Mesendoderm (in vitro differentiated cells): ENCODE results near the gene VSTM1.

Experiments used
- DNase-seq: peaks from one replicate; pipeline ENCODE4 v3.0.0; 2013
- H2AK5ac ChIP-seq: 2 replicates; pipeline ENCODE4 v1.6.1; 2013; ENCODE audit warnings: low read length, inconsistent platforms
- H2BK120ac ChIP-seq: 2 replicates; pipeline ENCODE4 v1.6.1; 2013; ENCODE audit warnings: low read depth, mild to moderate bottlenecking, low read length, moderate library complexity, mixed read lengths
- H2BK15ac ChIP-seq: replicated peaks from 2 replicates; pipeline ENCODE4 v1.6.1; 2013; ENCODE audit warnings: low read depth, mild to moderate bottlenecking, moderate library complexity
- H2BK5ac ChIP-seq: 2 replicates; pipeline ENCODE4 v1.6.1; 2013; ENCODE audit warnings: low read length, inconsistent platforms
- H3K18ac ChIP-seq: 2 replicates; pipeline ENCODE4 v1.6.1; 2013; ENCODE audit warnings: mild to moderate bottlenecking, low read length, mixed read lengths
- H3K23ac ChIP-seq: one replicate; pipeline ENCODE4 v1.6.1; 2013; ENCODE audit warnings: low read length
- H3K27ac ChIP-seq: 2 replicates; pipeline ENCODE4 v1.5.1; 2013; ENCODE audit warnings: low read depth, mild to moderate bottlenecking, inconsistent platforms, low read length, moderate library complexity
- H3K27me3 ChIP-seq: 2 replicates; pipeline ENCODE4 v1.6.1; 2013; ENCODE audit warnings: low read length, control low read depth, mild to moderate bottlenecking, inconsistent platforms; ENCODE audit not compliant: insufficient read depth, poor library complexity
- H3K36me3 ChIP-seq: 2 replicates; pipeline ENCODE4 v1.6.1; 2013; ENCODE audit warnings: low read length, inconsistent platforms; ENCODE audit not compliant: control insufficient read depth, insufficient read depth
- H3K4ac ChIP-seq: one replicate; pipeline ENCODE4 v1.6.1; 2013; ENCODE audit warnings: low read depth, mild to moderate bottlenecking, low read length, moderate library complexity
- H3K4me1 ChIP-seq: 2 replicates; pipeline ENCODE4 v1.6.1; 2013; ENCODE audit warnings: low read depth, low read length, inconsistent platforms; ENCODE audit not compliant: control insufficient read depth
- H3K4me2 ChIP-seq: 2 replicates; pipeline ENCODE4 v1.6.1; 2013; ENCODE audit warnings: low read length
- H3K4me3 ChIP-seq: 2 replicates; pipeline ENCODE4 v1.5.1; 2013; ENCODE audit warnings: mild to moderate bottlenecking, low read length
- H3K56ac ChIP-seq: one replicate; pipeline ENCODE4 v1.6.1; 2013; ENCODE audit warnings: low read length
- H3K79me1 ChIP-seq: 2 replicates; pipeline ENCODE4 v1.6.1; 2013; ENCODE audit warnings: low read length, inconsistent platforms
- H3K79me2 ChIP-seq: 2 replicates; pipeline ENCODE4 v1.6.1; 2013; ENCODE audit warnings: mild to moderate bottlenecking, low read length; ENCODE audit not compliant: control insufficient read depth, insufficient read depth
- H3K9ac ChIP-seq: 2 replicates; pipeline ENCODE4 v1.6.1; 2013; ENCODE audit warnings: low read length, inconsistent platforms
- H4K5ac ChIP-seq: one replicate; pipeline ENCODE4 v1.6.1; 2013; ENCODE audit warnings: low read length
- H4K8ac ChIP-seq: one replicate; pipeline ENCODE4 v1.6.1; 2013; ENCODE audit warnings: low read depth, mild to moderate bottlenecking, control low read depth, low read length, moderate library complexity
- WGBS: extraction: QIAGEN DNeasy Blood & Tissue Kit; methylation state at CpG from one replicate; pipeline ENCODE4 v1.1.7; 2013; ENCODE audit warnings: low lambda C conversion rate, missing lambda C conversion rate; ENCODE audit not compliant: insufficient coverage; ENCODE audit errors: extremely low coverage; 5-methylcytosine and 5-hydroxymethylcytosine counted together

VSTM1 gene

DNA sequence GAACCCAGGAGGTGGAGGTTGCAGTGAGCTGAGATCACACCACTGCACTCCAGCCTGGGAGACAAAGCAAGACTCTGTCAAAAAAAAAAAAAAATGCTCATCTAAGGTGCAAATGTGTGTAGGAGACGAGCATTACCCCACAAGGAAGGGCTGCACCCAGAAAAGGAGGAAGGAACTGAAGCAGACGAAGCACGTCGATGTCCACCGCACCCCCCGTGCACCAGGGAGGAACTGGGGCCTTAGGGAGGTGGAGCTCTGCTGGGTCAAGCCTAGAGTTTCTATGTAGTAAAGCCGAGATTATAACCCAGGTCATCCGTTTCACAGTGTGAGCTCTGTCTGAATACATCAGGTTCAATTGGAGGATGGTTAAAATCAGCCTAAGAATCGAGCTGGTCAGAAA is 1.1 kb downstream of the VSTM1 start:
- Histone ChIP-seq H2BK5ac (no peak overlapping the region), H3K4me3 (no peak overlapping the region), H4K5ac (no peak overlapping the region), H3K36me3 (no peaks in the 10 kb centered on the region), H3K18ac (no peak overlapping the region), H3K27me3 (no peaks in the 10 kb centered on the region), H2AK5ac (no peak overlapping the region), H3K79me2 (no peaks in the 10 kb centered on the region), H3K27ac (no peak overlapping the region), H3K56ac (no peak overlapping the region), H3K23ac (no peak overlapping the region), H2BK15ac (no peak overlapping the region), H3K9ac (no peak overlapping the region), H2BK120ac (no peak overlapping the region), H4K8ac (no peak overlapping the region), H3K4me2 (no peak overlapping the region), H3K79me1 (no peaks in the 10 kb centered on the region), H3K4me1 (no peaks in the 10 kb centered on the region), H3K4ac (no peak overlapping the region)
- WGBS, result no CpG with 5 or more reads among the region's 9 CpGs
- no peak for DNase-seq

DNA sequence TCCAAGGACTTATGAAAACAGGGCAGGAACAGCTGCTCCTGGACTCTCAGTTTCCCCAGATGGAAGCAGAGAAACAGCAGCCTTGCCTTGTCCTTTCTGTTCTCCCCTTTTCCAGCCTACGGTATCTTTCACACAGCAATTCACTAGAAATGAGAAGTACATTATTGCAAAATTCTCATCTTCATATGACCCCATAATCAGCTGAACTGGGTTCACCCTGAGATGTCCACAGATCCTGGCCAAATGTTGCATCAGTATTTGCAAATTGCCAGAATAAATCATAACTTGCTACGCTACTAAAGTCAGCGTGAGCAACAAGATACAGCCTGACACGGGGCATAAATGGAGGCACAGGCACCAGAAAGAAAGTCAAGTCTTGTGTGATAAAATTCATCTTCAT is 16.1 kb downstream of the VSTM1 start:
- no peak for DNase-seq
- Histone ChIP-seq H3K27ac (no peak overlapping the region), H2BK15ac (no peak overlapping the region), H3K36me3 (no peaks in the 10 kb centered on the region), H3K4me3 (no peak overlapping the region), H2BK120ac (no peak overlapping the region), H3K27me3 (no peaks in the 10 kb centered on the region), H3K4me2 (no peak overlapping the region), H3K79me2 (no peaks in the 10 kb centered on the region), H3K23ac (no peak overlapping the region), H3K9ac (no peak overlapping the region), H3K56ac (no peak overlapping the region), H3K79me1 (no peaks in the 10 kb centered on the region), H2AK5ac (no peak overlapping the region), H3K4ac (no peak overlapping the region), H4K8ac (no peak overlapping the region), H3K4me1 (no peaks in the 10 kb centered on the region), H4K5ac (no peak overlapping the region), H3K18ac (no peak overlapping the region), H2BK5ac (no peak overlapping the region)
- no CpG with 5 or more reads among the region's 4 CpGs for WGBS

DNA sequence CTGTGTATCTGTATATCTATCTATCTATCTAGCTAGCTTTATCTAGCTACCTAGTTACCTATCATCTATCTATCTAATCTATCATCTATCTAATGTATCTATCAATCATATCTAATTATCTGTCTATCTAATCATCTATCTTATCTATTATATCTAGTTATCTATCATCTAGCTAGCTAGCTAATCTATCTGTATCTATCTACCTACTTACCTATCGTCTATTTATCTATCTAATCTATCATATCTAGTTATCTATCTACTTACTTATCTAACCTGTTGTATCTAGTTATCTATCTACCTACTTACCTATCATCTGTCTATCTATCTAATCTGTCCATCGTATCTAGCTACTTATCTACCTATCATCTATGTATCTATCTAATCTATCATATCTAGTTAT is 17.9 kb downstream of the VSTM1 start:
- H3K4me3 ChIP-seq, result no peak overlapping the region
- H3K9ac ChIP-seq, result no peak overlapping the region
- no peak overlapping the region for H2AK5ac ChIP-seq
- DNase-seq, result no peak
- no peak overlapping the region for H4K8ac ChIP-seq
- H3K4me1 ChIP-seq, result no peaks in the 10 kb centered on the region
- H3K23ac ChIP-seq, result no peak overlapping the region
- H4K5ac ChIP-seq, result no peak overlapping the region
- H3K4ac ChIP-seq, result no peak overlapping the region
- no peak overlapping the region for H3K4me2 ChIP-seq
- no peaks in the 10 kb centered on the region for H3K79me1 ChIP-seq
- no peaks in the 10 kb centered on the region for H3K79me2 ChIP-seq
- no peaks in the 10 kb centered on the region for H3K27me3 ChIP-seq
- H2BK15ac ChIP-seq, result no peak overlapping the region
- no peak overlapping the region for H3K27ac ChIP-seq
- H3K18ac ChIP-seq, result no peak overlapping the region
- no peaks in the 10 kb centered on the region for H3K36me3 ChIP-seq
- 100% methylated on average over 1 of the region's 2 CpGs for WGBS
- no peak overlapping the region for H2BK120ac ChIP-seq
- H2BK5ac ChIP-seq, result no peak overlapping the region
- no peak overlapping the region for H3K56ac ChIP-seq

DNA sequence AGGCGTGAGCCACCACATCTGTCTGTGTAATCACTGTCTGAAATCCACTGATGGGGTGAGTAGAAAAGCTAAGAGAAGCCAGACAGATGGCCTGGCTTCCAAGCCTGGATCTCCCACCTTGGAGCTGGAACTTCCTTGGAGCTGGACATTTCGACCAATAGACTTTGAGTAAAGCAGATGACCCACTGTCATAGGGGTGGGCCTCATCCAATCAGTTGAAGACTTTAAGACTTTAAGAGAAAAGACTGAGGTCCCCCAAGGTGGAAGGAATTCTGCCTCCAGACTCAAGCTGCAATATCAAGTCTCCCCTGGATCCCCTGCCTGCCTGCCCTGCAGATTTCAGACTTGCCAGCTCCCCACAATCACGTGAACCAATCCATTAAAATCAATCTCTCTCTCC is 20.7 kb downstream of the VSTM1 start:
- no peaks in the 10 kb centered on the region for H3K4me1 ChIP-seq
- no peak overlapping the region for H2BK120ac ChIP-seq
- H2BK15ac ChIP-seq, result no peak overlapping the region
- H3K18ac ChIP-seq, result no peak overlapping the region
- no peak overlapping the region for H2BK5ac ChIP-seq
- no peak overlapping the region for H3K56ac ChIP-seq
- H3K27me3 ChIP-seq, result no peaks in the 10 kb centered on the region
- H4K5ac ChIP-seq, result no peak overlapping the region
- no peak overlapping the region for H3K23ac ChIP-seq
- H2AK5ac ChIP-seq, result no peak overlapping the region
- H3K79me1 ChIP-seq, result no peaks in the 10 kb centered on the region
- DNase-seq, result no peak
- WGBS, result no CpG with 5 or more reads among the region's 3 CpGs
- H4K8ac ChIP-seq, result no peak overlapping the region
- no peak overlapping the region for H3K4me2 ChIP-seq
- H3K27ac ChIP-seq, result no peak overlapping the region
- no peak overlapping the region for H3K4ac ChIP-seq
- H3K36me3 ChIP-seq, result no peaks in the 10 kb centered on the region
- H3K79me2 ChIP-seq, result no peaks in the 10 kb centered on the region
- H3K9ac ChIP-seq, result no peak overlapping the region
- H3K4me3 ChIP-seq, result no peak overlapping the region

DNA sequence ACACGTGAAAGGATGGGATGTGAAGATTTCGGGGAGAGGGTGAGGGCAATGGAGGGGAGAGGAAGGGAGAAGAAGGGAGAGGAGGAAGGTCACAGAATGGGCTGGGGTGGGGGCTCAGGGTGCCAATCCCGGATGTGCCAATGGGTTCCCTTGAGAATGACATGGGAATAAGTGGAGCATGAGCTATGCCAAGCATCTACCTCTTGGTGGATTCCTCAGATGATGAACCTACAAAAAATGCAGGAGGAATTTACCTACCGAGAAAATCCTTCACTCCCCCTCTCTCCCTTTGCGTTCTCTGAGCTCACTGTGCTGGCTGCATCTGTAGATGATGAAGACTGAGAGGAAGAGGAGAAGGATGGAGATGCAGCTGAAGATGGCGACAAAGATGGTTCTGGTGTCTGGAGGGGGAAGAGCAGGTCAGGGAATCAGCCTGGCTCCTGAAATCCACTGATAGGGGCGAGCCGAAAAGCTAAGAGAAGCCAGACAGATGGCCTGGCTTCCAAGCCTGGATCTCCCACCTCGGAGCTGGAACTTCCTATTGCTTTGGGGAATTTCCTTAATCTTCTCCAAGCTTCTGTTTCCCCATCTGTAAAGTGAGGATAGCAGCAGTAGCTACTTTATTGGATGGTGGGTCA is 21.6 kb downstream of the VSTM1 start:
- 100% methylated on average over 2 of the region's 9 CpGs for WGBS
- no peak overlapping the region for H3K9ac ChIP-seq

DNA sequence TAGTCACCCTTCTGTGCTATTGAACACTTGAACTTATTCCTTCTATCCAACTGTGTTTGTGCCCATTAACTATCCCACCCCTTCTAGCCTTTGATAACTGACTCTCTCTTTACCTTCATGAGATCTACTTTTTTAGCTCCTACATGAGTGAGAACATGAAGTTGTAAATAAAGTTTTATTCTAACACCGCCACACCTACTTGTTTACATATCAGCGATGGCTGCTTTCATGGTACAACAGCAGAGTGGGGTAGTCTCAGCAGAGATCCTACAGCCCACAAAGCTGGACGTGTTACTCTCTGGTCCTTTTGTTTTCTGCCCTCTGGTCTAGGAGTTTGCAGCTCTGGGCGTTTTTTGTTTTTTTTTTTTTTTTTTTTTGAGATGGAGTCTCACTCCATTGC is 23.7 kb downstream of the VSTM1 start:
- Histone ChIP-seq H3K23ac (no peak overlapping the region), H3K9ac (no peak overlapping the region), H3K4me2 (no peak overlapping the region), H3K79me2 (no peaks in the 10 kb centered on the region), H2BK5ac (no peak overlapping the region), H3K36me3 (no peaks in the 10 kb centered on the region), H4K8ac (no peak overlapping the region), H3K18ac (no peak overlapping the region), H2AK5ac (no peak overlapping the region), H3K27me3 (no peaks in the 10 kb centered on the region), H3K27ac (no peak overlapping the region), H3K4ac (no peak overlapping the region), H3K4me3 (no peak overlapping the region), H4K5ac (no peak overlapping the region), H3K56ac (no peak overlapping the region), H3K4me1 (no peaks in the 10 kb centered on the region), H2BK15ac (no peak overlapping the region), H2BK120ac (no peak overlapping the region), H3K79me1 (no peaks in the 10 kb centered on the region)
- no peak for DNase-seq
- no CpG with 5 or more reads among the region's 4 CpGs for WGBS

More for the DNA sequence above, 21.6 kb downstream of the VSTM1 start:
- no peaks in the 10 kb centered on the region for H3K4me1 ChIP-seq
- peak; percentile 94 for DNase-seq
- no peak overlapping the region for H4K8ac ChIP-seq
- peak overlapping the region; percentile 12 for H3K27ac ChIP-seq
- no peaks in the 10 kb centered on the region for H3K79me2 ChIP-seq
- H3K36me3 ChIP-seq, result no peaks in the 10 kb centered on the region
- no peak overlapping the region for H3K4me2 ChIP-seq
- no peak overlapping the region for H4K5ac ChIP-seq
- no peaks in the 10 kb centered on the region for H3K27me3 ChIP-seq
- H3K23ac ChIP-seq, result no peak overlapping the region
- no peak overlapping the region for H3K4ac ChIP-seq
- peak overlapping the region; percentile 22 for H3K56ac ChIP-seq
- no peak overlapping the region for H2BK15ac ChIP-seq
- H3K18ac ChIP-seq, result no peak overlapping the region
- no peak overlapping the region for H3K4me3 ChIP-seq
- no peak overlapping the region for H2BK5ac ChIP-seq
- H3K79me1 ChIP-seq, result no peaks in the 10 kb centered on the region
- no peak overlapping the region for H2AK5ac ChIP-seq
- no peak overlapping the region for H2BK120ac ChIP-seq
